IPS-11a (cell line): ENCODE data around the gene ACMSD.
"Not testable (repeated sequence)": the region's sequence is repeated elsewhere in the genome, so short reads cannot be mapped to it uniquely, and the experiment has no call there.

ENCODE experiments used
- H3K4me3 ChIP-seq: one replicate; pipeline ENCODE4 v1.5.1; 2013; ENCODE audit warnings: low read depth, low read length, control low read depth

The ACMSD gene

GRCh38 chr2:134838143-134838620 lies at the start of gene ACMSD:
ACMSD (plus strand) TSS chr2:134838616; CDS start chr2:134838683, 67 bp downstream.
- H3K4me3 ChIP-seq = no peak within 1 kb of the TSS

GRCh38 chr2:134790487-134790886 lies 47.9 kb upstream of the ACMSD start:
- no peak overlapping the region for H3K4me3 ChIP-seq

GRCh38 chr2:134791616-134792015 lies 46.8 kb upstream of the ACMSD start:
- no peak overlapping the region for H3K4me3 ChIP-seq

- H3K4me3 ChIP-seq = no peak overlapping the region
These were observed 46.2 kb upstream of the ACMSD start for GRCh38 chr2:134792186-134792585.

- no peak overlapping the region for H3K4me3 ChIP-seq
These were observed 42.7 kb upstream of the ACMSD start for GRCh38 chr2:134795765-134796164.

GRCh38 chr2:134796373-134796772 lies 42.0 kb upstream of the ACMSD start:
- no peak overlapping the region for H3K4me3 ChIP-seq

GRCh38 chr2:134799936-134800335 lies 38.5 kb upstream of the ACMSD start:
- no peak overlapping the region for H3K4me3 ChIP-seq

DNA sequence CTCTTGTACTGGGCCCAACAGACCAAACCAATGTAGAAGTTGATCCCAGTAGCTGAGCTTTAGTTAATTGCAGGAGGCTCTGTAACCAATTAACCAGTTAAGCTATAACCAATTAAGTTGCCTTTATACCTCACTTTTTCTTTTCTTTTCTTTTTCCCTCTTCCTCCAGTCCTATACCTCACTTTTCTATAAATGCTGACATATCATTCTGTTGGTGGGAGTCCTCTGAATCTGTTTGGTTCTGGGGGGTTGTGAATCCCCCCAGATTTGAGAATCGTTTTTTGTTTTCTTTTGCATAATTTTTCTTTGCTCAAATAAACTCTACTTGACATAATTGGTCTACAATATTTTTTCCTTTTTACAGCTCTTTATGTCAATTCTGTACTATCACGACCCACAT lies 38.1 kb upstream of the ACMSD start:
- H3K4me3 ChIP-seq = no peak overlapping the region

GRCh38 chr2:134803609-134804405 lies 34.6 kb upstream of the ACMSD start:
- H3K4me3 ChIP-seq = not testable (repeated sequence)

DNA sequence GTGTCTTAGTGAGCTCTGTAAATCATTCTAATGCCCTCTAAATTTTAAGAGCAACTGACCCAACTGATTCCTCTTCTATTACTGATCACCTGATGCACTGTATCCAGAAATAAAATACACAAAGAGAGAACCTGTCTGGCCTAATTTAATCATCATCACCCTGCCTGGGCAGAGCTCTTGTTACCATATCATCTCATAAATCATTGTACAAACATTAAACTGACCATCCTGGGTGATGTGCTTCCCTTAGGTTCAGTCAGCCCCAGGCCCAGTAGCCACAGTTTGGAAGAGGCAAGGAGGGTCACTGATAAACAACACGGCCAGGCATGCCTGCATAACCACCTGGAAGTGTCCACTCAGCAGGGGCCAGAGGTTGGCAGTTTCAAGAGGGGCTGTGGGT lies 22.7 kb upstream of the ACMSD start:
- H3K4me3 ChIP-seq = no peak overlapping the region

- H3K4me3 ChIP-seq = no peak overlapping the region
These were observed 20.1 kb upstream of the ACMSD start for GRCh38 chr2:134818321-134818720.

- H3K4me3 ChIP-seq = no peak overlapping the region
These were observed 19.1 kb upstream of the ACMSD start for GRCh38 chr2:134819334-134819733.

GRCh38 chr2:134823431-134823830 lies 15.0 kb upstream of the ACMSD start:
- H3K4me3 ChIP-seq = no peak overlapping the region

GRCh38 chr2:134823832-134824231 lies 14.6 kb upstream of the ACMSD start:
- no peak overlapping the region for H3K4me3 ChIP-seq

DNA sequence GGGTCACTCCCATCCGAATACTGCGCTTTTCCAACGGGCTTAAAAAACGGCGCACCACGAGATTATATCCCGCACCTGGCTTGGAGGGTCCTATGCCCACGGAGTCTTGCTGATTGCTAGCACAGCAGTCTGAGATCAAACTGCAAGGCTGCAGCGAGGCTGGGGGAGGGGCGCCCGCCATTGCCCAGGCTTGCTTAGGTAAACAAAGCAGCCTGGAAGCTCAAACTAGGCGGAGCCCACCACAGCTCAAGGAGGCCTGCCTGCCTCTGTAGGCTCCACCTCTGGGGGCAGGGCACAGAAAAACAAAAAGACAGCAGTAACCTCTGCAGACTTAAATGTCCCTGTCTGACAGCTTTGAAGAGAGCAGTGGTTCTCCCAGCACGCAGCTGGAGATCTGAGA lies 12.7 kb upstream of the ACMSD start:
- not testable (repeated sequence) for H3K4me3 ChIP-seq

- no peak overlapping the region for H3K4me3 ChIP-seq
These were observed 2.9 kb upstream of the ACMSD start for GRCh38 chr2:134835471-134835870.

DNA sequence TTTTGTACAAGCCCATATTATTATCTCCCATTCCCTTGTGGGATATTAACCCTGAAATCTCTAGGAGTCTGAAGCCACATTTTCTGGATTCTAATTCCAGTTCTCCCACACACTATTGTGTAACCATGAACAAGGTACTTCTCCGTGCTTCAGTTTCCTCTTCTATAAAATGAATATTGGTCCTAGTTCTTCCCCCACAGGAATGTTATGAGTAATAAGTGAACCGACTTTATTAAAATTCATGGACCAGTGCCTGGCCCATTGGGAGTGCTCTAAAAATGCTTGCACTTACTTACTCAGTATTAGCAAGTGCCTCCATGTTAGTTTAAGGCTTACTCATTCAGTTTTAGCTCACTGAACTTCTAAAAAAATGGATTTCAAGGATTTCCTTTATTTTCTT lies 1.4 kb upstream of the ACMSD start:
- H3K4me3 ChIP-seq = no peak overlapping the region

DNA sequence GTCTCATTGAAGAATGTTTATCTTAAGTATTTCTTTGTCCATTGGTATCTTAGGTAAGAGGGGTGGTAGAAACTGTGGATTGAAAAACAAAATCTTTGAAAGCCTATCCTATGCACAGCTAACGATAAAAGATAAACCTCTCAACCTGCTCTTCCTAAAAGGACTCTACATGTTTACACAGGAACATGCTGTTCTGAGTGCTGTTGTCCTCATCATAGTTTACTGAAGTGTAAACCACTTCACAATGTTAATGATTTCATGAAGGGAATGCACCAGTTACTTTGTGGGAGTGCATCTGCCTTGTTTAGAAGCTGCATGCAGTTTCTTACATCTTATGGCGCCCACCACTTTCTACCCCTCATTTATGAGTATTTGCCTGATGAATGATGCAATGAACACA lies 1.2 kb downstream of the ACMSD start:
- H3K4me3 ChIP-seq = no peak overlapping the region

DNA sequence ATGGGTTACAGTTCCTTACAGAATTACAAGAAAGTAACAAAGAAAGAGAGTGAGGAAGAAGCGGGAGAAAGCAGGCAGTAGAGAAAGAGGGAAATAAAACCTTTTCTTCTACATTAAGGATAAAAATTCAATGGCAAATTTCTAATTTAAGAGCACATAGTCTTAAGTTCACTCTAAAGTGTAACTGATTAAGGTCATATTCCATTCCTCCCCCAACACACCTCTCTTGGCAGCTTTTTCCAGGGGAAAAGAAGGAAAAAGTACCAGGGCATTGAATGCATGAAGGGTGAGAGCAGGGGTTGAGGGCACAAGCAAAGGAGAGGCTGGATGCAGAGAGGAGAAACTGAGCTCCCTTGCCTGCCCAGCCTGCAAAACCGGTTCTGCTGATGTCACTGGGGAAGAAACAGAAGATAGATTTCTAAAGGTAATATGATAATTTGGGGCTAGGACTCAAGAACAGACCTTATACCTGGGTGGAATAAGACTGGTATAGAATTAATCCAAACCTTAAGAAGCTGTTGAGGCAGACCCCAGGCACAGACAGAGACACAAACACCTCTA lies 4.6 kb downstream of the ACMSD start:
- H3K4me3 ChIP-seq = no peak overlapping the region

GRCh38 chr2:134843968-134844367 lies 5.6 kb downstream of the ACMSD start:
- no peak overlapping the region for H3K4me3 ChIP-seq

DNA sequence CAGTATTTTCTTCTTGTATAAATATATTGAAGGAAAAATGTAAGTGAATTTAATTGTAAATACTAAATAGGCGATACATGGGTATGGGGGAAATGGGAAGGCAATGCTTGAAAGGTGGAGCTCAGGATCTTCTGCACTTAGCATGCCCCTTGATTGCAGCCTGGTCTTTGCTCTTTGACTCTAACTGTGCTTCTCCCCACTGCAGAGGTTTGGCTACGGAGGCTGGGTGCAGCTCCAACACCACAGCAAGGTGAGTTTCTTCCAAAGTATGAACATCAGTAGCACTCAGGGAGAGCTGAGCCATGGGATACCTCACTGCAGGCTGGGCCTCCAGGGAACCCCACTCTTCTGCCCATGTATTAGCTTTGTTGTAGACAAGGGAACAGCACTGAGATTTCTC lies 6.6 kb downstream of the ACMSD start:
- H3K4me3 ChIP-seq = no peak overlapping the region

GRCh38 chr2:134845719-134846118 lies 7.3 kb downstream of the ACMSD start:
- H3K4me3 ChIP-seq = no peak overlapping the region

DNA sequence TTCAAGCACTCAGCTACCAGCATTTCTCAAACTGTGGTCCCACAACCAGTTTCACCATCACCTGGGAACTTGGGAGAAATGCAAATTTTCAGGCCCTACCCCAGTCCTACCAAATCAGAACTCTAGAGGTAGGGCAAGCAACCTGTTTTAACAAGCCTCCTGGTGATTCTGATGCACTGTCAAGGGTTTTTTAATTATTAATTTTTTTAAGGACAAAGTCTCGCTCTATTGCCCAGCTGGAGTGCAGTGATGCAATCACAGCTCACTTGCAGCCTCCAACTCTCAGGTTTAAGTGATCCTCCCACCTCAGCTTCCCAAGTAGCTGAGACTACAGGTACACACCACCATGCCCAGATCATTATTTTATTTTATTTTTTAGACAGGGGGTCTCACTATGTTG lies 7.8 kb downstream of the ACMSD start:
- H3K4me3 ChIP-seq = no peak overlapping the region
